Astrocyte (in vitro differentiated cells and primary cell): Measurements from ENCODE around the gene KIAA1210.

Source experiments
- CTCF ChIP-seq: IDR thresholded peaks from 2 replicates; pipeline ENCODE4 v1.5.1; 2011; ENCODE audit warnings: low read depth, mild to moderate bottlenecking, inconsistent platforms, low read length, moderate library complexity; ENCODE audit not compliant: insufficient read depth
- EZH2 ChIP-seq: IDR thresholded peaks from 2 replicates; pipeline ENCODE4 v1.6.1; 2012; ENCODE audit warnings: mild to moderate bottlenecking, low read length, inconsistent platforms; ENCODE audit not compliant: insufficient read depth

DNA sequence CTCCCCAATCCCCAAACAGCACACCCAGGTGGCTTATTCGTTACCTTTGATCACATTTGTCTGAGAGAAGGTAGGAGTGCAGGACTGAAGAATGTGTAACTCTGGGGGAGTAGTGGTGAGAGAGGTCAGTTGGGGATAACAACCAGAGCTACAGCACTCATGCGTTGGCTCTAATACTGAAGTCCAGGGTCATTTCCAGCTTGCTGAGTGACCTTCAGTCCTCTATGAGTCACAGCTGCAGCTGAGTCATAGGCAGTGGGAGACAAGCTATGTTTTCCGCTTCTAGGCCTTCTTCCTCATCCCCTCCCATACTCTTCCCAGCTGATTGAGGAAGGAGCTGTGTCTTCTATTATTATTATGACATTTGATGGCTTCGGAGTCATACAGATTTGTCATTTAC lies 86.4 kb downstream of the KIAA1210 start:
- TF ChIP-seq CTCF (no peak), EZH2 (no peak)
